B cell (primary cell): ENCODE results near the gene GLRA1.

Experiments used
- CTCF ChIP-seq: fragments of 200-600 bp; IDR thresholded peaks from one replicate; pipeline ENCODE4 v1.8.0; 2022; ENCODE audit warnings: antibody characterized with exemption, mild to moderate bottlenecking
- EZH2 ChIP-seq: IDR thresholded peaks from 2 replicates; pipeline ENCODE4 v1.6.1; 2012; ENCODE audit warnings: borderline replicate concordance, low read depth, mild to moderate bottlenecking, moderate library complexity, low read length; ENCODE audit not compliant: insufficient read depth, poor library complexity, severe bottlenecking

GRCh38 chr5:151961557-151961956 lies 36.9 kb upstream of the GLRA1 start:
- TF ChIP-seq CTCF (no peak), EZH2 (no peak)
